ENCODE measurements around the gene SYT10.
"Not testable (repeated sequence)": the region's sequence is repeated elsewhere in the genome, so short reads cannot be mapped to it uniquely, and the experiment has no call there.

The SYT10 gene

DNA sequence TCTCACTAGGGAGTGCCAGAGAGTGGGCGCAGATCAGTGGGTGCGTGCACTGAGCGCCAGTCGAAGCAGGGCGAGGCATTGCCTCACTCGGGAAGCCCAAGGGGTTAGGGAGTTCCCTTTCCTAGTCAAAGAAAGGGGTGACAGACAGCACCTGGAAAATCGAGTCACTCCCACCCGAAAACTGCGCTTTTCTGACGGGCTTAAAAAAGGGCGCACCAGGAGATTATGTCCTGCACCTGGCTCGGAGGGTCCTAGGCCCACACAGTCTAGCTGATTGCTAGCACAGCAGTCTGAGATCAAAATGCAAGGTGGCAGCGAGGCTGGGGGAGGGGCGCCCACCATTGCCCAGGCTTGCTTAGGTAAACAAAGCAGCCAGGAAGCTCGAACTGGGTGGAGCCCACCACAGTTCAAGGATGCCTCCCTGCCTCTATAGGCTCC, 107.6 kb downstream of the SYT10 start:
- DNase-seq, result not testable (repeated sequence)

- DNase-seq, result no peak
These were observed 108.7 kb downstream of the SYT10 start for GRCh38 chr12:33330940-33331339.
